IMR-90 (cell line): ENCODE measurements around the gene MAGI1. TPM values are rescaled to one million over a fixed set of nuclear protein-coding genes. Genes with fewer than 3 reads are reported as not detected.

Source experiments
- ATAC-seq: fragments of 200-7000 bp; cut with Tn5 transposase; 2 replicates; pipeline ENCODE4 v1.9.1; 2020; ENCODE audit warnings: low read depth, mild to moderate bottlenecking, moderate library complexity
- BruUV-seq: library from RNA; stranded (reverse); fragments of 400-500 nt; replicated peaks from 2 replicates; lab custom pipeline; 2021; lab: Mats Ljungman, UMichigan
- CTCF ChIA-PET: fragments of 300-600 bp; formaldehyde crosslinking; extraction: SDS; loops from one replicate; lab custom pipeline; 2021; ENCODE audit warnings: antibody characterized with exemption; lab: Yijun Ruan, JAX
- POLR2A ChIA-PET: fragments of 300-600 bp; sonication (Branson Sonifier 250); formaldehyde crosslinking; loops from one replicate; lab custom pipeline; 2022; ENCODE audit warnings: antibody characterized with exemption; ENCODE audit not compliant: unreplicated experiment; lab: Charles Lee
- DNase-seq: peaks from one replicate; pipeline ENCODE4 v3.0.0; 2013
- H2AFZ ChIP-seq: replicated peaks from 2 replicates; pipeline ENCODE3; 2013; ENCODE audit warnings: low read length, mild to moderate bottlenecking; ENCODE audit not compliant: poor library complexity
- H2AK5ac ChIP-seq: 2 replicates; pipeline ENCODE4 v1.6.1; 2013; ENCODE audit warnings: low read depth, low read length, inconsistent platforms
- H2AK9ac ChIP-seq: replicated peaks from 2 replicates; pipeline ENCODE3; 2013; ENCODE audit warnings: mild to moderate bottlenecking, low read depth, low read length, moderate library complexity; ENCODE audit not compliant: poor library complexity
- H2BK120ac ChIP-seq: 2 replicates; pipeline ENCODE4 v1.6.1; 2013; ENCODE audit warnings: low read depth, low read length, inconsistent platforms
- H2BK15ac ChIP-seq: 3 replicates; pipeline ENCODE4 v1.6.1; 2013; ENCODE audit warnings: low read depth, low read length, inconsistent platforms
- H2BK20ac ChIP-seq: 2 replicates; pipeline ENCODE4 v1.6.1; 2013; ENCODE audit warnings: low read depth, mild to moderate bottlenecking, inconsistent platforms, low read length, moderate library complexity
- H2BK5ac ChIP-seq: 2 replicates; pipeline ENCODE4 v1.6.1; 2013; ENCODE audit warnings: mild to moderate bottlenecking, low read depth, low read length, inconsistent platforms; ENCODE audit not compliant: poor library complexity, severe bottlenecking
- H3K14ac ChIP-seq: replicated peaks from 2 replicates; pipeline ENCODE4 v1.6.1; 2013; ENCODE audit warnings: low read depth, low read length, inconsistent platforms
- H3K18ac ChIP-seq: 2 replicates; pipeline ENCODE4 v1.6.1; 2013; ENCODE audit warnings: low read depth, low read length, control low read depth
- H3K23ac ChIP-seq: 2 replicates; pipeline ENCODE4 v1.6.1; 2013; ENCODE audit warnings: low read depth, low read length, inconsistent platforms
- H3K27ac ChIP-seq: 2 replicates; pipeline ENCODE4 v1.5.1; 2013; ENCODE audit warnings: mild to moderate bottlenecking, control low read depth, low read length; ENCODE audit not compliant: insufficient read depth
- H3K27me3 ChIP-seq: 2 replicates; pipeline ENCODE4 v1.6.1; 2013; ENCODE audit warnings: low read length; ENCODE audit not compliant: control insufficient read depth, insufficient read depth
- H3K36me3 ChIP-seq: 2 replicates; pipeline ENCODE4 v1.6.1; 2013; ENCODE audit warnings: low read length, mixed read lengths; ENCODE audit not compliant: control insufficient read depth, insufficient read depth
- H3K4ac ChIP-seq: 2 replicates; pipeline ENCODE4 v1.6.1; 2013; ENCODE audit warnings: low read depth, low read length, inconsistent platforms
- H3K4me1 ChIP-seq: 2 replicates; pipeline ENCODE4 v1.6.1; 2013; ENCODE audit warnings: low read length, mixed read lengths; ENCODE audit not compliant: control insufficient read depth, insufficient read depth
- H3K4me2 ChIP-seq: 2 replicates; pipeline ENCODE4 v1.6.1; 2013; ENCODE audit warnings: low read depth, mild to moderate bottlenecking, control low read depth, low read length, moderate library complexity
- H3K4me3 ChIP-seq: 2 replicates; pipeline ENCODE4 v1.5.1; 2013; ENCODE audit warnings: low read depth, mild to moderate bottlenecking, control low read depth, low read length, moderate library complexity; ENCODE audit not compliant: insufficient read depth
- H3K56ac ChIP-seq: 2 replicates; pipeline ENCODE4 v1.6.1; 2013; ENCODE audit warnings: low read length, inconsistent platforms; ENCODE audit not compliant: insufficient read depth; ENCODE audit errors: extremely low read depth
- H3K79me1 ChIP-seq, 2 experiments: 2 replicates each; pipeline ENCODE4 v1.6.1; 2013; ENCODE audit warnings: low read length in 2 of 2, inconsistent platforms in 1 of 2, low read depth in 1 of 2
- H3K9ac ChIP-seq: 2 replicates; pipeline ENCODE4 v1.6.1; 2013; ENCODE audit warnings: low read depth, low read length, control low read depth
- H3K9me1 ChIP-seq: 2 replicates; pipeline ENCODE4 v1.6.1; 2013; ENCODE audit warnings: low read length, inconsistent platforms; ENCODE audit not compliant: insufficient read depth
- H3K9me3 ChIP-seq: 2 replicates; pipeline ENCODE4 v1.6.1; 2013; ENCODE audit warnings: low read length; ENCODE audit not compliant: control insufficient read depth, insufficient read depth
- H4K20me1 ChIP-seq: 2 replicates; pipeline ENCODE4 v1.6.1; 2013; ENCODE audit warnings: low read length, inconsistent platforms; ENCODE audit not compliant: insufficient read depth
- H4K5ac ChIP-seq: 2 replicates; pipeline ENCODE4 v1.6.1; 2013; ENCODE audit warnings: mild to moderate bottlenecking, low read depth, low read length, control low read depth
- H4K8ac ChIP-seq, 2 experiments: 2 replicates each; pipeline ENCODE4 v1.6.1; 2013; ENCODE audit warnings: low read depth in 2 of 2, low read length in 2 of 2, control low read depth in 1 of 2, inconsistent platforms in 1 of 2
- H4K91ac ChIP-seq: 2 replicates; pipeline ENCODE4 v1.6.1; 2013; ENCODE audit warnings: low read depth, low read length, inconsistent platforms; ENCODE audit not compliant: insufficient read depth
- FOS ChIP-seq: fragments of 150-350 bp; IDR thresholded peaks from 2 replicates; pipeline ENCODE4 v1.6.1; 2016; ENCODE audit warnings: low read depth, low read length
- RAD21 ChIP-seq: IDR thresholded peaks from 2 replicates; pipeline ENCODE4 v1.6.1; 2012; ENCODE audit warnings: low read length, improper control_type of control experiment
- SMC3 ChIP-seq: fragments of 150-350 bp; IDR thresholded peaks from 2 replicates; pipeline ENCODE4 v1.6.1; 2016; ENCODE audit warnings: low read depth, mild to moderate bottlenecking, antibody characterized with exemption, low read length, moderate library complexity
- WGBS, 2 experiments: methylation state at CpG; one replicate each; pipeline versions ENCODE4 v1.1.5 to v1.1.7; 2013; ENCODE audit warnings: missing lambda C conversion rate in 2 of 2; ENCODE audit not compliant: insufficient read length in 1 of 2; ENCODE audit errors: extremely low coverage in 2 of 2; 5-methylcytosine and 5-hydroxymethylcytosine counted together
- dilution Hi-C: fragments of 300-500 bp; cut with HindIII; formaldehyde crosslinking; loops from one replicate; pipeline ENCODE4 v1.14.3; 2018; ENCODE audit warnings: low sequenced_read_pairs; ENCODE audit not compliant: unreplicated experiment
- in situ Hi-C: fragments of 300-500 bp; cut with MboI; formaldehyde crosslinking; loops from 3 replicates; pipeline ENCODE4 v1.14.3; 2019; ENCODE audit warnings: low sequenced_read_pairs, inconsistent platforms, mixed read lengths
- intact Hi-C: fragments of 100-400 bp; cut with micrococcal nuclease; formaldehyde crosslinking; loops from 2 replicates; pipeline ENCODE4 v1.10.0; 2022
- polyA plus RNA-seq, 3 experiments: library from polyadenylated mRNA; depleted of rRNA; stranded (reverse); fragments of >200 nt; gene quantifications; 2 replicates each; pipeline ENCODE4 v1.2.3, GENCODE V29; 2012; ENCODE audit warnings: low replicate concordance in 1 of 3
- total RNA-seq: library from RNA; depleted of rRNA; stranded (reverse); fragments of >200 nt; gene quantifications from 2 replicates; pipeline ENCODE4 v1.2.3, GENCODE V29; 2012

The MAGI1 gene
- total and polyA plus RNA-seq, 2 of the 4 experiments (the other 2 are of a cell fraction), result 14.5 to 24.2 TPM

DNA sequence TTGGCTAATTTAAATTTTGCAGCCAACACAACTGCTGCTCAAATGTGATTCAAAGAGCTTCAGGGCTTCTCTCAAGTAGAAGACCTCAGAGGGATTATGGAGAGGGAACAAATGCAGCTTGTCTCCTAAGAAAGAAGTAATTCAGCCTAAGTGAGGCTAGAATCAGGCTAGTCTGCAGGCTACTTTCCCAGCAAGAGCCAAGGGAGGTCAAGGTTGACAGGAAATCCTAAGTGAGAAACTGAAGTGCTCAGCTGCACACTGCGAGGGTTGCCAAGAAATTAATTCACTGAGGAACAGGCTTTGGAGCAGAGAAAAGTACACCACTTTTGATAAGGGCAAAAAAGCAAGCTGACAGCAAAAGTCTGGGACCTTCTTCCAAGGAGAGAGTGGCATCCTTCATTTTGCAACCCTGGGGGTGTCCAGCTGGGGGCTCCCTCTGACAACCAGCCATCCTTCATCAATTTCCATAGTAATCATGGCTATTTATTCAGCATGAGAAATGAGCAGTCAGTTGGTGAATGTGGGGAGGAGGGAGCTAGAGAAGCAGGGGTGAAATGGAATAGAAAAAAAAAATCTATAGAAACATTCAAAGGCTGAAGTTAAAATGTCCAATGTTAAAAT lies 704.6 kb downstream of the MAGI1 start:
- Histone ChIP-seq H2AFZ (no peak overlapping the region), H3K4me2 (no peak overlapping the region), H3K4me3 (no peak overlapping the region), H2BK120ac (no peak overlapping the region), H3K4me1 (no peaks in the 10 kb centered on the region), H3K36me3 (no peaks in the 10 kb centered on the region), H2AK9ac (no peak overlapping the region), H4K5ac (no peak overlapping the region), H3K9me1 (no peaks in the 10 kb centered on the region), H3K79me1 (no peaks in the 10 kb centered on the region), H4K8ac (no peak overlapping the region), H3K27me3 (peaks cover 19% of the 10 kb centered on the region), H3K18ac (no peak overlapping the region), H3K9ac (no peak overlapping the region), H3K56ac (no peak overlapping the region), H2AK5ac (no peak overlapping the region), H3K9me3 (no peaks in the 10 kb centered on the region), H3K14ac (no peak overlapping the region), H3K23ac (no peak overlapping the region), H3K4ac (no peak overlapping the region), H3K27ac (no peak overlapping the region), H2BK20ac (no peak overlapping the region), H2BK5ac (no peak overlapping the region), H2BK15ac (no peak overlapping the region), H4K20me1 (no peaks in the 10 kb centered on the region), H4K91ac (no peak overlapping the region)
- no peak; the same call in 1 of the 2 replicates for ATAC-seq
- BruUV-seq, result no TSS peak
- intact Hi-C loops, result no loop called here
- DNase-seq, result no peak
- in situ Hi-C loops, result no loop called here
- POLR2A ChIA-PET, result interaction anchor here (0.7 kb wide), 1 partner anchor 699 kb away, joined by 4 read pairs; no protein-coding TSS in a partner anchor
- WGBS, 2 experiments, result 13% methylated on average over 1 of the region's 1 CpG; no CpG with 5 or more reads in 1 of the 2 experiments
- TF ChIP-seq FOS, result no peak
- 0 out of 2 replicates have a peak, but pooled peaks have one; percentile 21 for TF ChIP-seq SMC3
- TF ChIP-seq RAD21, result peak; percentile 39; the same call in 1 of the 2 replicates
- CTCF ChIA-PET, result interaction anchor here (1.1 kb wide), 1 partner anchor 8 kb away, joined by 5 read pairs; no protein-coding TSS in a partner anchor
- dilution Hi-C loops, result no loop called here
